GM21723 (cell line): ENCODE measurements around the gene ACO1.

Experiments
- ATAC-seq: cut with Tn5 transposase; IDR thresholded peaks from one replicate; pipeline ENCODE4 v1.9.1; 2021; ENCODE audit warnings: mild to moderate bottlenecking, moderate library complexity; ENCODE audit not compliant: unreplicated experiment

The ACO1 gene

DNA sequence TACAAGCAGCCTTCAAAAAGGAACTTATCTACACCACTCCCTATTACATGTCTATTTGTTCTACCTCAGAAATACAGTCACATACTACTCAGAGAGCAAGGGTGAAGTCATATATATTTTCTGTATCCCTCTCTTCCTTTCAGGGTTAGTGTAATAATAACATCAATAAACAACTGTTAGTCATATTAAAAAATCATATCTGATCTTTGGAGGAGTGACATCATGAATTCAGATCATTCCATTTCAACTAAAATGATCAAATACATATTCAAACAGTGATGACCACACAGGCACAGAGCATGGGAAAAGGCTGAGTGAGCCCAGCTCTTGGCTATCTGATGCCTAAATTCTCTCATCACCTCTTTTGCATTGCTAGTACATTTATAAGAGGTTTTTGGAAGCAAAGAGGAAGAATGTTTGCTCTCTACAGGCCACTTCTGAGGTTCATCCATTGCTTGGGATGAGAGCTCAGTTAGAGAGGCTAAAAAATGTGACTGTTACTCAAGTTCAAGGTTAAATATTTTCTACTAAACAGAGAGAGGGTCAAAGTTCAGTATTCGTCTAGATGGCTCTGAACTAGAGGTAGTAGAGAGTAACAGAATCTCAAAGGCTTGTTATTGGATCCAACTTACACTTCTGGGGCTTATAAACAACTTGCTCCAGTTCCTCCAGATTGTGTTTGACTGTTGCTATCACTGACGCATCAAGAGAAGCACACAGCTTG lies 102.6 kb downstream of the ACO1 start:
- no peak for ATAC-seq

DNA sequence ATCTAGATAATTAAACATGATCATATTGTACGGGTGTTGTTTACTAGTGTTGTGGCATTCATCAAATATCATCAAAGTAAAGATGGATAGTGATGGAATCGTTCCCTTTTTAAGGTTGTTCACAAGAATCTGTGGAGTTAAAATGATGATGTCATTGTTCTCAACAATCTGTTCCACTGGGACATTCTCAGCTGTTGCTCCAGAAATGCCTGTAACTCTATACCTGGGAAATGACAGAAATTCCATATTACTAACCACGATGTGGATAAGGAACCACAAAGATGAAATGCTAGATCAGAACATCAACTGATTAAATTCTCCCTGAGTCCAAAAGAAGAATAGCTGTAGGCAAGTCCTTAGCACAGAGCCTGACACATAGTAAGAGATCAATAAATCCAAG lies 103.5 kb downstream of the ACO1 start:
- no peak for ATAC-seq

DNA sequence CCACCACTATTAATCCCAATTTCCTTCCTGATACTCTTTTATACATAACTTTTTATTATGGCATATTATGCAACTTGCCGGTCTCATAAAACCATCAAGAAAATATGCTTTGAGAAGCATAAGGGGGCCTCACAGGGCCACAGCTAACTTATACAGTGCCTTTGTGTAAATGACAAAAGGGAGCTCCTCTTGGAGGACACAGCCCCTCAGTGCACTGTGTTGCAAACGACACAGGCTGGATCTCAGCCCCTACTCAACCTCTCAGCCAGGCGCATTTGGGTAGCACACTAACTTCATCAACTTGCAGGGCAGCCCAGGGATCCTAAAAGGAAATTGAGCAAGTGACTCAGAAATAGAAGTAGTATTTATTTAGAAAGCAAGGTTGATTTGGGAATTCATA lies 106.2 kb downstream of the ACO1 start:
- ATAC-seq = no peak

- no peak for ATAC-seq
Observed at GRCh38 chr9:32497921-32498320, 113.5 kb downstream of the ACO1 start.

- ATAC-seq = no peak
Observed at GRCh38 chr9:32500768-32501167, 116.3 kb downstream of the ACO1 start.

GRCh38 chr9:32501868-32502267 lies 117.4 kb downstream of the ACO1 start:
- no peak for ATAC-seq

DNA sequence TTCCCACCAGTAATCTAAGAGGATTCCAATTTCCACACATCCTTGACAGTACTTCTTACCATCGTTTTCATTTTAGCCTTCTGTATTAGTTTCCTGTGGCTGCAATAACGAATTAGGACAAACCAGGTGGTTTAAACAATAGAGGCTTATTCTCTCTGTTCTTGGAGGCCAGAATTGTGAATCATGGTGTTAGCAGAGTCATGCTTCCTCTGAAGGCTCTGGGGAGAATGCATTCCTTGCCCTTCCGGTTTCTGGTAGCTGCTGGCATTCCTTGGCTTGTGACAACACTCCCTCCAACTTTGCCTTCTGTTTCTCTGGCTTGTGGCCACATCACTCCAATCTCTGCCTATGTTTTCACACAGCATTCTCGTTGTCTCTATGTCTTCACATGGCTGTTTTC lies 118.0 kb downstream of the ACO1 start:
- no peak for ATAC-seq

DNA sequence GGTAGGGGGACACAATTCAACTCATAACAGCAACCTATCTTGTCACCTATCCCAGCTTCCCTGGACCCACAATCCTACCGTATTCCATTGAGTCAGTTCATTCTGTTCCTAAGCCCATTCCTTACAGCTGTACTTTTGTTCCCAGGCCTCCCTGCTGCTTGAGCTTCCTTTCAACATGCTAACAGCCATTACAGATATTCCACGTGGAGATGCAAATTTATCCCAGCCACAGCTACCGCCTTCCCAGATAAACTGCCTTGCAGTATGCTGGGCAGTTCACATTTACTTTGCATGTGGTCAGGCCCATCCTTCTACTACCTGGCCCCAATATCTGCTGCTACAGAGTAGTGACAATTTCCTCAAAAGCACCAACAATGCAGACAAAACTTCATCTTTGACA lies 118.6 kb downstream of the ACO1 start:
- no peak for ATAC-seq
